HepG2 (cell line): ENCODE data around the gene CDCP1.

Experiments used
- ATF7 ChIP-seq, 2 experiments: fragments of 450-650 bp in 1 of 2; sonication (generic) in 1 of 2; formaldehyde crosslinking in 1 of 2; IDR thresholded peaks; 2 replicates each; pipeline versions ENCODE4 v1.4.0 to v1.6.1; 2016 to 2020; ENCODE audit warnings: antibody characterized with exemption in 1 of 2, mild to moderate bottlenecking in 1 of 2, missing genetic modification reagents in 1 of 2
- EZH2 ChIP-seq: conservative IDR thresholded peaks from 2 replicates; pipeline ENCODE4 v1.6.1; 2012; ENCODE audit warnings: mild to moderate bottlenecking, low read depth, low read length, moderate library complexity
- SMAD3 ChIP-seq: sonication (generic); formaldehyde crosslinking; IDR thresholded peaks from 2 replicates; pipeline ENCODE4 v1.4.0; 2020; ENCODE audit warnings: missing genetic modification reagents

DNA sequence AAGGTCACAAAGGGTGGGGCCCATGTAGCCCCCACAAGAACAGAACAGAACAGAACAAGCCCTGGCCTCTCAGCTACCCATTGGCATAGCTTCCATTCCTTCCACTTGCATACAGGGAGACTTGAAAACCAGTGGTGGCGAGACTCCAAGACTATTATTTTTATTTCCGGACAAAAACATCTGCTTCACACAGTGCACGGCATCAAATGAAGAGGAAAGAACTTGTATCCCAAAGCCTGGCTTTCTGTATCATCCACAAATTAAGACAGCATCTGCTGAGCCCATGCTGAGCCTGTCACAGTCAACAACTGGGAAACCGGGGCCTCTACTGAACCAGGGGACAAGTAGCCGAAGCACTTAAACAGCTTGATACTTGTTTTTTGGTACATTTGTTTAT lies 64.0 kb downstream of the CDCP1 start:
- TF ChIP-seq EZH2 = no peak
- no peak for TF ChIP-seq SMAD3 (CRISPR knock-in tag)
- no peak for TF ChIP-seq ATF7 (IDR thresholded peaks at IDR 0.05)
- TF ChIP-seq ATF7 (CRISPR knock-in tag; IDR thresholded peaks at IDR 0.05) = no peak
